GM23248 (cell line): ENCODE measurements around the gene CDH4.

Experiments used
- EZH2 ChIP-seq: fragments of 200-600 bp; sonication (generic); IDR thresholded peaks from 2 replicates; pipeline ENCODE4 v1.6.1; 2018; ENCODE audit warnings: antibody characterized with exemption, mild to moderate bottlenecking; ENCODE audit not compliant: insufficient read depth, poor library complexity, severe bottlenecking
- EZH2phosphoT487 ChIP-seq: fragments of 200-600 bp; sonication (generic); IDR thresholded peaks from 2 replicates; pipeline ENCODE4 v1.6.1; 2018; ENCODE audit warnings: antibody characterized with exemption, moderate library complexity, mild to moderate bottlenecking, low read depth; ENCODE audit not compliant: insufficient read depth

- TF ChIP-seq EZH2 (no peak), EZH2phosphoT487 (no peak)
Measured at GRCh38 chr20:61847986-61848385, 595.9 kb downstream of the CDH4 start.
